Liver (tissue), 9 donors: ENCODE measurements around the gene TOLLIP. TPM values are rescaled to one million over a fixed set of nuclear protein-coding genes. Genes with fewer than 3 reads are reported as not detected.

Experiments used
- DNase-seq: peaks from one replicate; pipeline ENCODE4 v3.0.0-alpha.2; 2017; ENCODE audit warnings: low spot score
- H3K27ac ChIP-seq, 2 donors: one replicate each; pipeline ENCODE4 v1.7.0; 2013; ENCODE audit warnings: inconsistent platforms in 2 of 2, low read length in 2 of 2, control low read depth in 1 of 2, low read depth in 1 of 2, mild to moderate bottlenecking in 1 of 2
- H3K27me3 ChIP-seq, 4 donors: one replicate each; pipeline versions ENCODE4 v1.6.1 to v1.7.0; 2013; ENCODE audit warnings: low read length in 3 of 4, inconsistent platforms in 1 of 4, mild to moderate bottlenecking in 1 of 4, moderate library complexity in 1 of 4; ENCODE audit not compliant: control insufficient read depth in 4 of 4, insufficient read depth in 4 of 4
- H3K36me3 ChIP-seq, 4 donors: one replicate each; pipeline versions ENCODE4 v1.6.1 to v1.7.0; 2013; ENCODE audit warnings: low read length in 3 of 4, mild to moderate bottlenecking in 3 of 4, low read depth in 1 of 4, moderate library complexity in 1 of 4; ENCODE audit not compliant: control insufficient read depth in 4 of 4, insufficient read depth in 3 of 4
- H3K4me1 ChIP-seq, 4 donors: one replicate each; pipeline versions ENCODE4 v1.6.1 to v1.7.0; 2013; ENCODE audit warnings: low read length in 3 of 4, mild to moderate bottlenecking in 3 of 4, moderate library complexity in 1 of 4; ENCODE audit not compliant: control insufficient read depth in 4 of 4, insufficient read depth in 4 of 4
- H3K4me3 ChIP-seq, 3 donors: one replicate each; pipeline versions ENCODE4 v1.6.1 to v1.7.0; 2013; ENCODE audit warnings: low read length in 3 of 3, control low read depth in 1 of 3, low read depth in 1 of 3, mild to moderate bottlenecking in 1 of 3
- H3K9ac ChIP-seq, 2 donors: one replicate each; pipeline ENCODE4 v1.7.0; 2013; ENCODE audit warnings: low read length in 2 of 2, mild to moderate bottlenecking in 2 of 2, moderate library complexity in 2 of 2, control low read depth in 1 of 2, low read depth in 1 of 2
- H3K9me3 ChIP-seq, 4 donors: one replicate each; pipeline versions ENCODE4 v1.6.1 to v1.7.0; 2013; ENCODE audit warnings: low read length in 3 of 4; ENCODE audit not compliant: control insufficient read depth in 4 of 4
- ATF3 ChIP-seq: IDR thresholded peaks from 2 replicates; pipeline ENCODE4 v1.6.1; 2016; ENCODE audit warnings: antibody characterized with exemption
- EGR1 ChIP-seq, 2 donors: IDR thresholded peaks; 2 replicates each; pipeline ENCODE4 v1.6.1; 2016 to 2018; ENCODE audit warnings: antibody characterized with exemption in 2 of 2, low read depth in 2 of 2
- FOXA1 ChIP-seq: IDR thresholded peaks from 2 replicates; pipeline ENCODE4 v1.6.1; 2016; ENCODE audit warnings: antibody characterized with exemption
- FOXA2 ChIP-seq: IDR thresholded peaks from 2 replicates; pipeline ENCODE4 v1.6.1; 2016; ENCODE audit warnings: antibody characterized with exemption
- GABPA ChIP-seq, 2 donors: IDR thresholded peaks in 1 of 2; conservative IDR thresholded peaks in 1 of 2; 2 replicates each; pipeline ENCODE4 v1.6.1; 2016; ENCODE audit warnings: antibody characterized with exemption in 2 of 2, mild to moderate bottlenecking in 1 of 2, moderate library complexity in 1 of 2
- HNF4A ChIP-seq, 2 donors: conservative IDR thresholded peaks; 2 replicates each; pipeline ENCODE4 v1.6.1; 2016; ENCODE audit warnings: antibody characterized with exemption in 2 of 2, mild to moderate bottlenecking in 2 of 2
- HNF4G ChIP-seq: IDR thresholded peaks from 2 replicates; pipeline ENCODE4 v1.6.1; 2016; ENCODE audit warnings: antibody characterized with exemption
- JUND ChIP-seq, 2 donors: IDR thresholded peaks; 2 replicates each; pipeline ENCODE4 v1.6.1; 2016; ENCODE audit warnings: antibody characterized with exemption in 2 of 2
- MAX ChIP-seq: IDR thresholded peaks from 2 replicates; pipeline ENCODE4 v1.6.1; 2016; ENCODE audit warnings: antibody characterized with exemption
- NR2F2 ChIP-seq: IDR thresholded peaks from 2 replicates; pipeline ENCODE4 v1.6.1; 2016; ENCODE audit warnings: antibody characterized with exemption
- RAD21 ChIP-seq, 2 donors: IDR thresholded peaks; 2 replicates each; pipeline ENCODE4 v1.6.1; 2016; ENCODE audit warnings: antibody characterized with exemption in 2 of 2, mild to moderate bottlenecking in 2 of 2
- REST ChIP-seq: IDR thresholded peaks from 2 replicates; pipeline ENCODE4 v1.6.1; 2016; ENCODE audit warnings: antibody characterized with exemption, mild to moderate bottlenecking
- RXRA ChIP-seq, 2 donors: IDR thresholded peaks; 2 replicates each; pipeline ENCODE4 v1.6.1; 2017 to 2018; ENCODE audit warnings: antibody characterized with exemption in 2 of 2, mild to moderate bottlenecking in 1 of 2
- SP1 ChIP-seq: IDR thresholded peaks from 2 replicates; pipeline ENCODE4 v1.6.1; 2018; ENCODE audit warnings: antibody characterized with exemption, mild to moderate bottlenecking
- YY1 ChIP-seq: IDR thresholded peaks from 2 replicates; pipeline ENCODE4 v1.6.1; 2016; ENCODE audit warnings: antibody characterized with exemption, mild to moderate bottlenecking
- ZBTB33 ChIP-seq: IDR thresholded peaks from 2 replicates; pipeline ENCODE4 v1.6.1; 2016; ENCODE audit warnings: antibody characterized with exemption
- WGBS: extraction: QIAGEN DNeasy Blood & Tissue Kit; methylation state at CpG from one replicate; pipeline ENCODE4 v1.1.7; 2013; 5-methylcytosine and 5-hydroxymethylcytosine counted together
- polyA plus RNA-seq, 2 donors: library from polyadenylated mRNA; stranded (reverse) in 1 of 2; unstranded in 1 of 2; fragments of 200-250 nt in 1 of 2; fragments of >200 nt in 1 of 2; fragmentation: Nextera tagmentation in 1 of 2; extraction: Ambion mirVana in 1 of 2; gene quantifications; one replicate each; pipeline versions ENCODE4 v1.2.1 to v1.2.3, GENCODE V29; 2013 to 2015
- total RNA-seq, 2 donors: library from RNA; depleted of rRNA; stranded (reverse); fragments of >200 nt; gene quantifications; one replicate each; pipeline ENCODE4 v1.2.3, GENCODE V29; 2014
- donor health status: healthy.
- donor health status: healthy.
- donor health status: healthy.
- donor health status: healthy.
- donor health status: healthy.

TOLLIP gene
- total and polyA plus RNA-seq, 4 donors, result 27.5 to 102 (median 72.9) TPM

- H3K27me3 ChIP-seq, result no peaks in the 10 kb centered on the region
- H3K27ac ChIP-seq, result no peak overlapping the region
- 95% methylated on average over 18 of the region's 18 CpGs for WGBS
- peaks cover 15 to 52% (median 18%) of the 10 kb centered on the region in 4 donors for H3K36me3 ChIP-seq
- TF ChIP-seq SP1 (no peak), YY1 (no peak), EGR1 (IDR thresholded peaks at IDR 0.05; ENCODE audit: low read depth in 2 of 2) (no peak), HNF4G (no peak), GABPA (IDR thresholded peaks at IDR 0.05 in 1 of 2, conservative IDR thresholded peaks at IDR 0.05 in 1 of 2) (no peak), RXRA (IDR thresholded peaks at IDR 0.05) (no peak), REST (no peak), NR2F2 (no peak), HNF4A (conservative IDR thresholded peaks at IDR 0.05) (no peak), FOXA1 (no peak), FOXA2 (no peak), ATF3 (no peak), MAX (no peak), JUND (IDR thresholded peaks at IDR 0.05) (no peak), RAD21 (IDR thresholded peaks at IDR 0.05) (no peak)
- no peaks in the 10 kb centered on the region for H3K4me1 ChIP-seq
- H3K9ac ChIP-seq, result no peak overlapping the region
- no peaks in the 10 kb centered on the region for H3K9me3 ChIP-seq
- no peak for DNase-seq
- H3K4me3 ChIP-seq, result no peak overlapping the region
Observed at GRCh38 chr11:1275021-1275420, 34.4 kb downstream of the TOLLIP start.

GRCh38 chr11:1274501-1274900 is 34.9 kb downstream of the TOLLIP start:
- H3K36me3 ChIP-seq, result peaks cover 11 to 47% (median 14%) of the 10 kb centered on the region in 4 donors
- H3K4me3 ChIP-seq, result no peak overlapping the region
- TF ChIP-seq FOXA1, result no peak
- no peak for TF ChIP-seq SP1
- no peak for TF ChIP-seq GABPA (IDR thresholded peaks at IDR 0.05 in 1 of 2, conservative IDR thresholded peaks at IDR 0.05 in 1 of 2)
- no peak for TF ChIP-seq HNF4A (conservative IDR thresholded peaks at IDR 0.05)
- TF ChIP-seq MAX, result no peak
- TF ChIP-seq ZBTB33, result no peak
- TF ChIP-seq FOXA2, result no peak
- no peak for TF ChIP-seq NR2F2
- no peak for TF ChIP-seq HNF4G
- no peak for TF ChIP-seq ATF3
- no peak for TF ChIP-seq REST
- no peak for TF ChIP-seq YY1
- TF ChIP-seq JUND (IDR thresholded peaks at IDR 0.05), result no peak
- WGBS, result 93% methylated on average over 14 of the region's 14 CpGs
- H3K9ac ChIP-seq, result no peak overlapping the region
- no peak overlapping the region for H3K27ac ChIP-seq
- H3K27me3 ChIP-seq, result no peaks in the 10 kb centered on the region
- no peaks in the 10 kb centered on the region for H3K9me3 ChIP-seq
- no peaks in the 10 kb centered on the region for H3K4me1 ChIP-seq
- DNase-seq, result no peak
